ENCODE data around the gene CATSPERZ.

CATSPERZ gene

DNA sequence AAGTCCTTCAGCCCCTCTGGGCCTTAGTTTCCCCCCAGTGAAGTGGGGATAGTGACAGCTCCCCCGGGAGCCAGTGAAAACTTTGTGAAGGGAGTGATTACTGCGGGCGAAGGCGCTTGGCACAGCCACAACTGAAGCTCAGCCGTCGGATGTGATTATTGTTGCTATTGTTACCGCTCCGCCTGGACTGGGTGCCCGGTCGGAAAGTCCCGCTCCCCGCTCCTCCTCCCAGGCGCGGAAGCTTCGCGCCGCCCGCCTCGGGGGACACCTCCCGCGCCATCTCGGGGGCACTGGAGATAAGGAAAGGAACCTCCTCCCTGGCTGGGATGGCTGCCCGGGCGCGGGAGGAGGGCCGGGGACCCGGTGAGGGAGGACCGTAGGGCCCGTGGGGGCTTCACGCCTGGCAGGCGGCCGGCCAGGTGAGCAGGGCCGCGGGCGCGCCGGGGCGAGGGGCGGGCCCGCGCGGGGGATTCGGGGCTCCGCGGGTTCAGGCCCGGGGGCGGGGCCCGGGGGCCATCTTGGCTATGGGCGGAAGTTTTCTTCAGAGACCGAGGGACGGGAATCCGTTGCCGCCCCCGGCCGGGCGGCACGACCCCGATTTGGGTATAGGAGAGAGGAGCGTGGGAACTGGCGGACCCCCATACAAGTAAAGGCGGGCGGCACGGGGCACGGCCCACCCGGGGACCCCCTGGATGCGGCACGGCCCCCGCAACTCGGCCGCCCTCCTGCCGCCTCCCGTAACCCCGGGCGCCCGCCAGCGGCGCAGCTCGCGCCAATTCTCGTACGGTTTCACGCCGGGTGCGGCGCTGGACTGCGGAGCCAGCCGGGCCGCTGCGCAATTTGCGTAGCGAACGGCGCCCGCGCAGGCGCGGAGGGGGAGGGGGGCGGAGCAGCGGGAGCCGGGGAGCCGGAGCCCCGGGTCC, 14.9 kb upstream of the CATSPERZ start, which contains the start of gene GPR137:
GPR137 (plus strand) TSS at position 887 of the 923 bp plus-strand sequence. CDS start 677 bp downstream, outside the sequence.
- peak; percentile 75 to 96 (median 85) for DNase-seq (ENCODE audit: low read depth in 3 of 3, low spot score in 1 of 3)

- no peak for DNase-seq (ENCODE audit: low read depth in 3 of 3, low spot score in 1 of 3)
Observed at GRCh38 chr11:64285885-64286800, 14.0 kb upstream of the CATSPERZ start.

GRCh38 chr11:64286801-64287159, 13.4 kb upstream of the CATSPERZ start:
- no peak for DNase-seq (ENCODE audit: low read depth in 3 of 3, low spot score in 1 of 3)

- no peak for DNase-seq (ENCODE audit: low read depth in 3 of 3, low spot score in 1 of 3)
Observed at GRCh38 chr11:64287676-64288352, 12.3 kb upstream of the CATSPERZ start.

- DNase-seq (ENCODE audit: low read depth in 3 of 3, low spot score in 1 of 3), result no peak
Observed at GRCh38 chr11:64288353-64288750, 11.8 kb upstream of the CATSPERZ start.

DNA sequence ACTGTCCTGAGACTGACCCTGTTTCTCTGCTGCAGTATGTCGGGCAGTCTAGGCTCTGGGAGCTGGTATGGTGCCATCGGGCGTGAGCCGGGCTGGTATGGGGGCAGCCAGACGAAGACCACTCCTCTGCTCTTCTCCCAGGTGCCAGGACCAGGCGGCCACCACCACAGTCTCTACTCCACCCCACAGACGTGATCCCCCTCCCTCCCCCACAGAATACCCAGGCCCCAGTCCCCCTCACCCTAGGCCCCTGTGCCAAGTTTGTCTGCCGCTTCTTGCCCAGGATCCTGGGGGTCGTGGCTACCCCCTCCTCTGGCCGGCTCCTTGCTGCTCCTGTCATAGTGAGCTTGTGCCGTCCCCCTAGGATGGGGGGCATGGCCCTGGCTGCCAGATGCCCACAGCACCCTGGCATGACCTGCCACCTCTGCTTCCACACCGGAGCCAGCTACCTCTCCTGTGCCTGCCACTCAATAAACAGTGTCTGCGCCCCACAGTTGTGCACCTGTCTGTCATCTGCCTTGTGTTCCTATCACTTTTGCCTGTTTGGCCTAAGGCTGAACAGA, 11.1 kb upstream of the CATSPERZ start:
- no peak for DNase-seq (ENCODE audit: low read depth in 3 of 3, low spot score in 1 of 3)

DNA sequence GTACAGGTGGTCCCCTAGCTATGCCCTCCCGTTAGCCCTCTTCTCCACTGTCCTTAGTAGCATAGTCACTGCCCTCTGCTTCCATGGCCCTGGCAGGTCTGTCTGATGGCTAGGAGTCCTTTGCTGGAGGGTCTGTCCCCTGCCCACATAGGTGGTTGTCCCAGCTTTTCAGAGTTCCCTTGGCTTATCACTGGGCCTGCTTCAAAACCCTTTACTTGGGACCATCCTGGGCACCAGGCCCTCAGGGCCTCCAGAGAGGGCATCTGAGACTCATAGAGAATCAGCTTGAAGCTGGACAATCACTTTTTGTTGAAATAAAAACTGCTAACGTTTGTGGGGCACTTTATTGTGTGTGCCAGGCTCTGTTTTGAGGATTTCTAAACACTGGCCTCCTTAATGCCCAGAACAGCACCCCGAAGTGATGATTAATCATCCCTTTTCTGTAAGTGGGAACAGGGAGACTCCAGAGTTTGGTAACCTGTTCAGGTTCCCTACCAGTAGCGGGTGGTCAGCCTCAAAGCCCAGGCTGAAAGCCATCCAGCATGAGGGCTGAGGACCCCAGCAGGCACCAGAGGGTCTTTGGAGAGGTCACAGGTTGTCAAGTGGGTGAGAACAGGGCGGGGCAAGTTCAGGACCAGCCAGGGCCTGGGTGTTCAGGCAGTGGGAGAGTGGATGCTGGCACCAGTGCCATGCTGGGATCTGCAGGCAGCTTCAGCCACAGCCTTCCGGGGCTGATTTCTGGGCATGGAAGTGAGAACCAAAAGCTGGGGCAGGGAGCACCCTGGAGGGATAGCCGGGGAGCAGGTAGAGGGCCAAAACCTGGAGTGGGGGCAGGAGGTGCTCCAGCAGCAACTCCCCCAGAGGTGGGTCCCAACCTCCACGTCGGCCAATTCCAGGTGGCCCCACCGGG, 9.6 kb upstream of the CATSPERZ start:
- no peak for DNase-seq (ENCODE audit: low read depth in 3 of 3, low spot score in 1 of 3)

DNA sequence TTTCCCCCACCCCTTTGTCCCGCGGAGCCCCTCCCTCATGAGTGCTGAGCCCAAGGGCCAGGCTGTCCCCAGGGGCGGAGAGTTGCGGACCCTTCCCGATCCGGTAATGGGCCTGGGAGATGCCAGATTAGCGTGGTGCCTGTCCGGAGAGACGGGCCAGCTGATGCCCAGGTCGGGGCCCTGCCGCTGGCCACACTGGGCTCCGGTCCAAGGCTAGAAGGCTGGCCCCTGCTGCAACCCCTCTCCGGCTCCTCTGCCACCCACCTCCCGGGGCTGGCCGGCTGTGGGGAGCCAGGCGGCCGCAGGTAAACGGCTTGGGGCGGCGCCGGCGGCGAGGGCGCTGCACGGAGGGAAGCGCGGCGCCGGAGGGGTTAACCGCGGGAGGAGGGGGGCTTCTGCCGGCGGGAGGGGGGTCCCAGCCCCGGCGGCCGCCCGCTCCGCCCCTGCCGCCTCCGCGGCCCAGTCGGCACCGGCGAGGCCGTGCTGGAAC, 8.9 kb upstream of the CATSPERZ start, which contains the start of gene KCNK4:
KCNK4 (plus strand) TSS at position 41 of the 490 bp plus-strand sequence. CDS start 1,717 bp downstream, outside the sequence.
- no peak for DNase-seq (ENCODE audit: low read depth in 3 of 3, low spot score in 1 of 3)

GRCh38 chr11:64291752-64292459, 8.3 kb upstream of the CATSPERZ start:
- DNase-seq (ENCODE audit: low read depth in 3 of 3, low spot score in 1 of 3), result no peak

- no peak for DNase-seq (ENCODE audit: low read depth in 3 of 3, low spot score in 1 of 3)
Observed at GRCh38 chr11:64292460-64293254, 7.5 kb upstream of the CATSPERZ start.

- no peak for DNase-seq (ENCODE audit: low read depth in 3 of 3, low spot score in 1 of 3)
Observed at GRCh38 chr11:64294774-64295173, 5.4 kb upstream of the CATSPERZ start.

DNA sequence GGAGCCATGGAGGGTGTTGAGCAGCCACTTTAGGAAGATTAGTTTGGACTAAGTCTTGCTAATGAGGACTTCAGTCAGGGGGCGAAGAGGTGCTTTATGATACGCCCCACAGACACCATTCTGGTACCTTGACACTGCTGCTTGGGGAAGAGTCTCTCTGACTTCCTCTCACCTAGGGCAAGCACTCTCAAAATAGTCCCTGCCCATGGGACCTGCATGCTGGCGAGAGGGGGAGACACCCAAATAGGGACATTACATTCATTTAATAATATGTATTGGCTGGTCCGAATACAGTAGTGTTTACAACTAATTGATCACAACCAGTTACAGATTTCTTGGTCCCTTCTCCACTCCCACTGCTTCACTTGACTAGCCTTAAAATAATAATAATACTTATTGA, 4.4 kb upstream of the CATSPERZ start:
- DNase-seq (ENCODE audit: low read depth in 3 of 3, low spot score in 1 of 3), result no peak

DNA sequence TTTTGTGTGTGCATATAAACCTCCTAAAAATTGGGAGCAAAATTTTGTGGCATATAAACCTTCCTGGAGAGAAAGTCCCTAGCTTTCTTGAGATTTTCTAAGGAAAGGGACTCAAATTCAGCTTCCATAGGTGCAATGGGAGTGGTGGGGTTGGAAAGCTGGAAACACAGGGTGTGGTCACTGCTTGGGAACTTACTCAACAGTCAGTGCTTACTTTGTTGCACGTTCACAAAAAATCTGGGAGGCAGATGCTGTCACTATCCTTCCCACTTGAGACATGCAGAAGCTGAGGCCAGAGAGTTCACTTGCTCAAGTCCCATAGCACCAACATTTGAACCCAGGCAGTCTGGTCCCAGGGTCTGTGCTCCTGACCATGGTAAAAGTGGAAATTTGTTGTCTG, 3.9 kb upstream of the CATSPERZ start:
- DNase-seq (ENCODE audit: low read depth in 3 of 3, low spot score in 1 of 3), result no peak

- no peak for DNase-seq (ENCODE audit: low read depth in 3 of 3, low spot score in 1 of 3)
Observed at GRCh38 chr11:64296830-64297698, 3.1 kb upstream of the CATSPERZ start.

- DNase-seq (ENCODE audit: low read depth in 3 of 3, low spot score in 1 of 3), result no peak
Observed at GRCh38 chr11:64297699-64298358, 2.3 kb upstream of the CATSPERZ start.

- DNase-seq (ENCODE audit: low read depth in 3 of 3, low spot score in 1 of 3), result no peak
Observed at GRCh38 chr11:64298966-64299846, 952 bp upstream of the CATSPERZ start.
